Memory B cell (primary cell): ENCODE results near the gene NOX3.

Experiments used
- ATAC-seq: fragments of 150-1000 bp; cut with Tn5 transposase; 2 replicates; pipeline ENCODE4 v1.10.0; 2021; ENCODE audit warnings: low read depth, mild to moderate bottlenecking, moderate library complexity
- DNase-seq, 2 donors: peaks; one replicate each; pipeline ENCODE4 v3.0.0; 2022; ENCODE audit warnings: low spot score in 2 of 2
- H3K27ac Mint-ChIP-seq: one replicate; pipeline ENCODE4 v1.8.0; 2022; ENCODE audit warnings: mild to moderate bottlenecking, moderate library complexity, mixed read lengths
- H3K27me3 Mint-ChIP-seq: one replicate; pipeline ENCODE4 v1.8.0; 2022; ENCODE audit warnings: mixed read lengths
- H3K36me3 Mint-ChIP-seq: one replicate; pipeline ENCODE4 v1.8.0; 2022; ENCODE audit warnings: mild to moderate bottlenecking, mixed read lengths
- H3K4me1 Mint-ChIP-seq: one replicate; pipeline ENCODE4 v1.8.0; 2022; ENCODE audit warnings: mixed read lengths
- H3K4me3 Mint-ChIP-seq: one replicate; pipeline ENCODE4 v1.8.0; 2022; ENCODE audit warnings: mild to moderate bottlenecking, moderate library complexity, mixed read lengths
- H3K9me3 Mint-ChIP-seq: one replicate; pipeline ENCODE4 v1.8.0; 2022; ENCODE audit warnings: mixed read lengths

The NOX3 gene

GRCh38 chr6:155349129-155349528 is 106.5 kb downstream of the NOX3 start:
- Mint-ChIP-seq H3K27ac (no peak overlapping the region), H3K36me3 (peaks cover 16% of the 10 kb centered on the region), H3K4me1 (peaks cover 5% of the 10 kb centered on the region), H3K27me3 (peaks cover 2% of the 10 kb centered on the region), H3K9me3 (peaks cover 20% of the 10 kb centered on the region), H3K4me3 (no peak overlapping the region)
- ATAC-seq, result no peak
- no peak for DNase-seq

GRCh38 chr6:155347800-155348199 is 107.8 kb downstream of the NOX3 start:
- ATAC-seq (no peak), DNase-seq (no peak)
- Mint-ChIP-seq H3K27me3 (peaks cover 2% of the 10 kb centered on the region), H3K4me1 (peaks cover 5% of the 10 kb centered on the region), H3K4me3 (no peak overlapping the region), H3K27ac (no peak overlapping the region), H3K9me3 (peaks cover 20% of the 10 kb centered on the region), H3K36me3 (peaks cover 16% of the 10 kb centered on the region)

DNA sequence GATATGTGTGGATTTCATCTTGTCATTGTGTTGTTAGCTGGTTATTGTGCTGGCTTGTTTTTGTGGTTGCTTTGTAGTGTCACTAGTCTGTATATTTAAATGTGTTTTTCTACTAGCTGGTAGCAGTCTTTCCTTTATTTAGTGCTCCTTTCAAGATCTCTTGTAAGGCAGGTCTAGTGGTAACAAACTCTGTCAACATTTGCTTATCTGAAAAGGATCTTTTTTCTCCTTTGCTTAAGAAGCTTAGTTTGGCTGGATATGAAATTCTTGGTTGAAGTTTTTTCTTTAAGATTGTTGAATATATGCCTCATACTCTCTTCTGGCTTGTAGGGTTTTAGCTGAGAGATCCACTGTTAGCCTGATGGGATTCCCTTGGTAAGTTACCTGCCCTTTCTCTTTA is 108.7 kb downstream of the NOX3 start:
- no peak overlapping the region for H3K27ac Mint-ChIP-seq
- peaks cover 2% of the 10 kb centered on the region for H3K27me3 Mint-ChIP-seq
- H3K4me1 Mint-ChIP-seq, result peaks cover 5% of the 10 kb centered on the region
- H3K4me3 Mint-ChIP-seq, result no peak overlapping the region
- ATAC-seq, result no peak
- no peak for DNase-seq
- peaks cover 16% of the 10 kb centered on the region for H3K36me3 Mint-ChIP-seq
- peaks cover 20% of the 10 kb centered on the region for H3K9me3 Mint-ChIP-seq
